GM18909 (cell line): ENCODE results near the gene TMTC4.

Experiments
- ATAC-seq: cut with Tn5 transposase; IDR thresholded peaks from one replicate; pipeline ENCODE4 v1.9.1; 2021; ENCODE audit warnings: mild to moderate bottlenecking; ENCODE audit not compliant: unreplicated experiment, poor library complexity

Gene TMTC4

DNA sequence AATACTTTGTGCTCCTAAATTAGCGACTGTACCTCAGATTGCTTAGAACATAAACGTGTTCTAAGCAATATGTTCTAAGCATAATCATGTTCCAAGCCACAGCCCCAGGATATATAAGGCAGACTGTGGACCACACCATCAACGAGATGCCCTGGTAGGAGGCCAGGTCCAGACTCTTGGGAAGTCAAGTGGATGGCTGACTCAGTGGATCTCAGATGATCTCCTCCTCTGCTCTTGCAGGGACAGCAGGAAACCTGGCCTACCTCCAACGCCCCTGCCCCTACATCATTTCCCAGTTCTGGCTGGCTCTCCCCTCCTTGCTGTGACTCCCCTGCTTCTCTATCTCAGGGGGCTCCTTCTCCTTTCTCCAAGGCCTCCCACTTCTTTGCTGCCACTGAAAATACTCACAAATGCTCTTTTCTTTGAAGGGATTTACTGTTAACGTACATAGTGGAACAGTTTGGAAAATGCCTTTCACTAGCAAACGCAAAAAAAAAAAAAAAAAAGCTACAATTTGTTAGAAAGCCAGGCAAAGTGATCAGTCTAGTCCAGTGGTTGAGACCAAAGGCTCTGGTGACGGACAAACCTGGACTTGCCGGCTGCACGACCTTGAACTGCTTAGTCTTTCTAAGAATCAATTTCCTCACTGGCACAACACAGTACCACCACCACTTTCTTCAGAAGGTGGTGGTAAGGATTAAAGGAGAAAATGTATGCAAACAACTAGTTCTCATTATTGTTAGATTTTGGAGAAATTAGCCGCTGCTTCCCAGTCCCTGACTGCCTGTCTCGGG lies 3.0 kb downstream of the TMTC4 start:
- ATAC-seq, result no peak

DNA sequence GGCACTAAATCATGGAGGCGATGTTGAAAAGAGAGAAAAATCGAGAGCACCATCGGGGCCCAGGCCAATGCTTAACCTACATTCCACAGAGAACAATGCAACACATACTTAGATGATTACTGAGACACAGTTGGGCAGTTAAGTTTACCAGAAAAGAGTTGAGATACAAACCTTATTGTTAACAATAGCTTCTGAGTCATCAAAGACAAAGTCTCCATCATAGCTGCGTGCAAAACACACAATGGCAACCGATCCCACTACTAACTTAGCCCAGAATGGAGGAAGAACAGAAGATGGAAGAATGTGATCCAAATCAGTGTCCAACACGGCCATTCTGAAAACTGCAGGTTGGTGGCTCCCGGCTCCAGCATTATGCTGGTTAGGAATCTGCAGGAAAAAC lies 6.2 kb downstream of the TMTC4 start:
- ATAC-seq, result no peak

DNA sequence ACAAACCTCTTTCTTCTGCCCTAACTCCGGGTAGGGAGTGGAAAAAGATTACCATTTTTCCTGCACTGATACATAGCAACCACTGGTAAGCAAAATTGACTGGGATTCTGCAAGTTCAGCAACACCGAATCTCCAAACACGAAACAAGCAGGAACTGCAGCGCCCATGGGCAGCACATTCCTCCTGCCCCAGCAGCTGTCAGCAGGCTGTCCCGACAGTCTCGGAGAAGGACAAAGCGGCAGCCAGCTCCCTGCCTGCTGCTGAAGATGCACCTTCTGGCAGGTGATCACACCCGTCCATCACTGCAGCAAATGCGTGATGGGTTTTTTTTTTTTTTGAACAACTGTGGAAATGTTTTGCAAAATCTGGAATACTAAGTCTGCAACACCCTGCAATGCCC lies 6.7 kb downstream of the TMTC4 start:
- ATAC-seq, result no peak

DNA sequence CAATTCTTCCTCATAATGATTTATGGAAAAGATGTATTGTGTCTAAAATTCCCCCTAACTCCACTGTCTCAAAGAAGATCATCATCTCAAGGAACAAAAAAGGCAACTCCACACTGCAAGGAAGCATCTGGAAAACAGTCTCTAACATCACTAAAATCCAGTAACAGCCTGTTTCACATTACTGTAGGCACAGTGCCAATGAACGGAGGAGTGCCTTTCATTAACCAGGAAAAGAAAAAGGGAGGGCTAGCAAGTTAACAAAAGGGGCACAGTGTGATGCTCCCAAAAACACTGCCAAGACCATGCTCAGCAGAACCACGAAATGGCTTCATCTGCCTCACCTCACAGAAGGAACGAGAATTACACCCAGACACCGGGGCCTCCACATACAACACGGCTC lies 8.5 kb downstream of the TMTC4 start:
- no peak for ATAC-seq

DNA sequence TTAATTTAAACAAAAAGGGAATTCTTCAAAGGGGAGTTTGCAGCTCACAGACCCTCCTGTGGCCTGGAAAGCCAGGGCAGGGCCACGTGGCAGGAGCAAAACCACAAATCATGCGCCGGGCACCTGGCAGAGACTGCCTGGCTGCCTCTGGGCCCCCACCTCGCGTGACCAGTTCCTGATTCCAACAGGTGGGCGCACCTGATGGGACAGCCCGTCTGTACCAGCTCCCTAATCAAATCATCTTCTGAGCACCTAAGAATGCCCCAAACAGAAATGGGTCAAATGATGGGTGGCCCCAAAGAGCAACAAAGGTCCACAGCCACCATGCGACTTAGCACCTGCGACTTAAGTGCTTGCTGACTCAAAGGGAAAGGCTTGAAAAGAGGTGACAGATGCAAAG lies 9.2 kb downstream of the TMTC4 start:
- ATAC-seq, result no peak

DNA sequence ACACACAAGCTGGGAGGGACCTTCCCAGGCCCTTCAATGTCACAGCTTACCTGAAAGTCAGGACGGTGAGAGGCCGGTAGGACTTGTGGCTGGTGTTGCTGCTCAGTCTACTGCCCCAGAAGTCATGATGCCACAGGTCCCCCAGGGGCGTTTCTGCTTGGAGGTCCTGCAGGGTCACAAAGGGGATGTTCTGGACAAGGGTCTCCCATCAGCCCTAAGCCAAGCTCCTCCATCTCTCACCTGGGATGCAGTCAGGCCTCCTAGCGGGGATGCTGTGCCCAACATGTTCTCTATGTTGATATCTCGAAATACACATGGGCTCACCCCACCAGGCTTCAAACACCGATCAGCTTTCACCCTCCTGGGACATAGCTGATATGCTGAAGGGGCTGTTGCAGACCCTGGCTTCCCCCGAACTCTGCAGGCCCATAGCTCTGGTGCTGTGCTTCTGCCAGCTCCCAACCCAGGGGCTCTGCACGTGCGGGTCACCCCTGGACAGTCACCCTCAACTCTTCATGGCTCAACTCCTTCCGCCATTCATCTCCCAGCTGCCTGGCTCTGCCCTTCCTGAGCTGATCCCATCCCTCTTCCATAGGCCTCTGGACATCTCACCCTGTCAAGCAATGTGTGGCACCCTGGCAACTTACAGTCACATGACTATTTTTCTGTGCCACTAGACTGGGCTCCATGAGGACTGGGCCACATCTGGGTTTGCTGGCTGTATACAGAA lies 10.3 kb downstream of the TMTC4 start:
- ATAC-seq, result no peak

DNA sequence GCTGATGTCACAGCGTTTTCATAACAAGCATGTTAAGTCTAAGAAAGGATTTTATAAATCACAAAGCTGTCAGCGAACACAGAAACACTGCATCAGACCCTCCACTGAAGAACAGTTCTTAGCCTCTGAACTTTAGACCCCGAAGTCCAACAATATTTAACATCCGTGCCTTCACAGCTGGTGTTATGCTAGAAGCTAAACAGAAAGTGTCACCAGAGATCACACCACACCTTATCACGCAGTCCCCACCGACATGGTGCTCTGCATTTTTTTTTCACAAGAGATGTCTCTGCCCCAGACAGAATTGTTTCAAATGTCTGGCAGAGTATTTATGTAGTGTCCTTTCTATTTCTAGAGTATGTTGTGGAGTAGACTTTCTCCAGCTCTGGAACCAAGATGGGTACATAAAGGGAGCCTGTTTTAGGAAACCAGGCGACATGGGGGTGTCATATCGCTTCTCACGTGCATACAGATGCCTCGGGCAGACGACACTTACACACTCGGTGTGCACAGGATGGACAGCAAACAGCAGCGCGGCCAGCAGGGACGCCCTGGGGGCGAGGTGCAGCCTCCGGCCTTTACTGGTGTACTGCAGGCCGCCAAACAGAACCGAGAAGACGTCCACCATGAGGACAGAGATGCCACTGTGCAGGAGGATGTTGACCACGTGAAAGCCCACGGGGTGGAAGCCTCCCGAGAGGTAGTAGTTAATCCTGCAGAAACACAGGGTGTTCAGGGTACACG lies 12.0 kb downstream of the TMTC4 start:
- no peak for ATAC-seq

DNA sequence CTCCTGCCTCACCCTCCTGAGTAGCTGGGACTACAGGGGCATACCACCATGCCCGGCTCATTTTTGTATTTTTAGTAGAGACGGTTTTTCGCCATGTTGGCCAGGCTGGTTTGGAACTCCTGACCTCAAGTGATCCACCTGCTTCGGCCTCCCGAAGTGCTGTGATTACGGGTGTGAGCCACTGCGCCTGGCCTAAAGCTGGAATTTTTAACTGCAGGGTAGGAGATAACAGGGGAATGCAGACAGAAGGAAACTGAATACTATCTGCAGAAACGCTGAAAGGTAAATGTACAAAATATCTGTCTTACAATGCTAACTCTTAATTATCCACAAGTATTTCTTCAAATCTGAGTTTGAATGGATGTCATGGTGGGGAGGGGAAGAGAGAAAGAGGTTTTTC lies 13.8 kb downstream of the TMTC4 start:
- ATAC-seq, result no peak

DNA sequence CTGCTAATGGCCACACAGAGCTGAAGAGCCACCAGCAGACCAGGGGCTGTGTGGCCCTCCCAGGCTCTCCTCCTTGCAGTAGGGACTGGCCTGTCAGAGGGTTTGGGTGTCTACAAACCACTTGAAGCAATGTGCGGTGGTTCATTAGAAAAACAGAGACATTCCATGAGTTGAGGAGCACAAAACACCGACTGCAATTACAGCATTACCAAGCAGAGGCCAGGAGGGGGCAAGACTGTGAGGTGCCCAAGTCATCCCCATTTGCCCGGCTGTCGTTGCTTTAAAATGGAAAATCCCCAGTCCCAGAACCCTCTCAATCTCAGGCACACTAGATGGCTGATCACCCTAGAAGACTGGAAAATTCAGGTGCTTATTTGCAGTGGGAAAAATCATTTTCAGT lies 15.0 kb downstream of the TMTC4 start:
- ATAC-seq, result no peak

DNA sequence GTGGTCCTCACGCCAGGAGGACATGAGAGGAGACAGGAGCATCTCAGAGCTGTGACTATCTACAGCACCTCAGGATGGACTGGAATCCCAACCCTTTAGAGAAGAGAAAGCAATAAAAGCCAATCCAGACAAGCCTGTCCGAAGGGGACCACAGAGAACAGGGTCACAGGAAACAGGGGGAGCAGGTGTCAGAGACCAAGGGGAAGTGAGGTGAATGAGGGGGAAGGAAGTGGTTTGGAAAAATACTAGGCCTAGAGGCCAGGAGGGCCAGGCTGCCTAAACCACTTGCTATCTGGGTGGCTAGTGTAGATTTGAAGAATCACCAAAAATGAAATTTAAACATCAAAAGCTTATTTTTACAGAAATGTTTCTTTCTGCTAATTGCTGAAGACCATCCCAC lies 16.2 kb downstream of the TMTC4 start:
- ATAC-seq, result peak; percentile 81

DNA sequence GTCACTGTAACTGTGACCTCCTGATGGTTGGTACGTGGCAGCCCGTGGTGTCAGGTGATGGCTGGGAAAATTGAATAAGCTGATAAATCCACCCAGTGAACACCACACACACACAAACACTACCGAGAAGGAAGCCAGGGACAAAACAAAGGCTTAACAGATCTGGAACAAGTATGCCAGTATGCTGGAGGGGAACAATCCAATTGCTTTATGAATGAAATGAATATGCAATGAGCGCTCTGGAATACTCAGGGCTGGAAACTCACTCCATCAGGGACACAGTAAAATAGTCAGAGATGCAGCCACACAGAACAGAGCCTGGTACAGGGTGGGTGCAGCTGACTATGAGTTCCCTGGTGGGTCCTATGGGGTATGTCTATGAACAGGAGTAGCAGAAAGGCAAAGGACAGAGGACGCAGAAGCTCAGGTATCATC lies 16.7 kb downstream of the TMTC4 start:
- ATAC-seq, result peak; percentile 25

DNA sequence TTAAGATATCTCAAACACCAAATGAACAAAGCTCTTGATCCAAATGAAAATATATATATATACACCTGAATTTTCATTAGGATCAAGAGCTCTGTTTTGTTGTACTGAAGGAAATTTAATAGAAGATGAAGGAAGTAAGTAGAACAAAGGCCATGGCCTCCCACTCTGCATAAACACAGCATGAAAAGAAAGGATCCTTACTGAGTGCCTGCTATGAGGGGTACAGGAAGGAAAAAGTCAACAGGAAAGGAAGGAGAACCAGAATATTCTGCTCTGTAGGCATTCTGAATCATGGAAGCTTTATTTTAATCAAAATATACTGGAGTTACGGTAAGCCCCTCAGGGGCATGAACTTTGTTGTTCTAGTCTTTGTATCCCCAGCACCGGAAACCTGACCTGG lies 22.1 kb downstream of the TMTC4 start:
- ATAC-seq, result no peak

DNA sequence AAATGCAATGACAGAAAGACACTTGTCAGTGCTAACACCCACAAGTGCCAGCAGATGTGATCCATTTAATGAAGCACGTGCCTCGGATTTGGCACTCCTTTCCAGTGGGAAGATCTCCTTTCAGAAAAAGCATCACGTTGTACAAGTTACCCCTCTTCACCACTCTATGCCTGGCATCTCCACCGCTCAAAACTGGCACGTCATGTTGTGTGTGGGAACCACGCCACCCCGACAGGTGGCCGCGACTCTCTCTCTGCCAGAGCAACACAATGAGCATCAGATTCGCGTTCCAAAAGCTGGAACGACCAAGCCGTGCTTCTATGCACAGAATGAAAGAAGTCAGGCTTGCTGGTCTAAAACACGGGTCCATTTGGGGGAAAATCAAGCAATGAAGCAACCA lies 24.3 kb downstream of the TMTC4 start:
- no peak for ATAC-seq

DNA sequence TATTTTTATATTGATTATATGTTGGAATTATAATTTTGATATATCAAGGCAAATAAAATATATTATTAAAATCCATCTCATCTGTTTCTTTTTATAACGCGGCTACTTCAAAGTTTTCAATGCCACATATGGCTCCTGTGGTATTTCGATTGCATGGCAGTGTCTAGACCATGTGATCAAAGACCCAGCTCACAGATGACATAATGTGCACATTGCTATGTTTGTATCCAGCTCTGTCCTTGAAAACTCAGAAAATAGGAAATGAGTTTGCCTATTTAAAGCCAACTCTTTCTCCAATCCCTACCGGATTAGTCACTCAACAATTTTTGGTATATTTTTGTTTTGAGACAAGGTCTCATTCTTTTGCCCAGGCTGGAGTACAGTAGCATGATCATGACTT lies 26.2 kb downstream of the TMTC4 start:
- no peak for ATAC-seq

DNA sequence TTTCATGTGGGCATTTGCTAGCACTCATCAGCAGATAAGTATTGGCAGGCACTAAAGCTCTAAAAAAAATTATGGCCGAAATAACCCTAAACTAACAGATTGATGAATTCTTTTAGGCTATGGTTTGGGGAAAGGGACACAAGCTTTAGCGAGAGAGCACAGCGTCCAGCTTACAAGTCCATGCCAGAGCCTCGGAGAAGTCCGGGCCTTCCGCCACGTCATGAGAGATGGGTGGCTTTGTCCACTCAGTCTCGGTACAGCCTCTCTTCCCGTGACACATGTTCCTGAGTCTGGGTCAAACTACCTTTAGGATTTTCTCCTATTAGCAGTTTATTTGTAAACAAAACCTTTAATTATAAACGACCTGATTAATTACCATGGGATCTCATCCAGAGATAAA lies 27.7 kb downstream of the TMTC4 start:
- no peak for ATAC-seq

DNA sequence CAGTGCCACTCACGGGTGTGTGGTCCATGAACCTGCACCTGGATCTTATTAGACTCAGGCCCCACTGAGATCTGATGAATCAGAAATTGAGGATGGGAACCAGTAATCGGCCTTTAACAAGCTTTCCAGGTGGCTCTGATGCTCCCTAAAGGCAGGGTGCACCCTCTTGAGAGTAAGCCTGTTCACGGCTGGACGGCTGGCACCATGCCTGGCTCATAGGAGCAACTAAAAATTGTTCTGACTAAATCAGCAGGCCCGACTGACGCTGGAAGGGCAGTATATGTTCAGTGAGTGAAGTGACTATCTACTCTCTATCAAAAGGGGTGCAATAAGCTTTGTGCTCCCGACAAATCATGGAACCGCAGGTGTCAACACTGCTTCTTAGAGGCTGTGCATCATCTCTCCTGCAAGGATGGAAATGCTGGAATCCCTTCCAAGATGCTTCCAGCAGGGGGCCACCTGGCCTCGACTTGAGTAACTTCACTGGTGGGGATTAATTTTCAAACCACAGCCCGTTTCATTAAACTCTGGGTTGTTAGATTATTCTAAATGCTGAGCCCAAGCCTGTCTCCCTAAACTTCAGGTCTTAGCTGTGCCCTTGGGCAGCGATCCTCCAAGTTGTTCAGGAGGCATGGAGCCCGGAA lies 28.4 kb downstream of the TMTC4 start:
- no peak for ATAC-seq

DNA sequence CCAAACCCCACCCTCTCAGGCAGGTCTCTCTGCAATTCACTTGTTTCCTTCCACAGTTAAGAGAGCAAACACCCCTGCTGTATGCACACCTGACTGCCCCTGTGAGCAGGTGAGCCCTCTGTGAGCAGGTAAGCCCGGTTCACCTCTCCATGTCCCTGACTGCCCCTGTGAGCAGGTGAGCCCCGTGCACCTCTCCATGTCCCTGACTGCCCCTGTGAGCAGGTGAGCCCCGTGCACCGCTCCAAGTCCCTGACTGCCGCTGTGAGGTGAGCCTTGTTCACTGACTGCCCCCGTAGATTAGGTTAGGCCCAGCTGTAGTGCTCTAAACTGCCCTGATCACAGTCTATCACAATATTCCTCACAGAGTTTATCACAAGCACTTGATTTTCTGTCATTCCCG lies 29.2 kb downstream of the TMTC4 start:
- no peak for ATAC-seq

DNA sequence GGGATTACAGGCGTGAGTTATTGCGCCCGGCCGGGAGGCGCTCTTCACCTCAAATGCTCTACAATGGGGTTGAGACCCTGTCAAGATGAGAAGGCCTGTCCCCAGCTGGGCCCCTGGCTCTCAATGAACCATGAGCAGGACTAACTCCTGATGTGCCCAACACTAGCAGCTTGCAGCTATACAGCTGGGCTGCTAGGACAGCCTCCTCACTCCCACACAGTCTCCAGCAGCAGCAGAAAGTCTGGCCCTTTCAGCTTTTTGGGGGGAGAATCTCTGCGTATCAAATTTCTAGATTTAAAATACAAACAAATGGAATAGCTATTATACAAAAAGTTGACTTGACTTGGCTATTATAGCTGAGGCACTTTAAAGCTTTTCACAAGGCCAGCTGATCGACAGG lies 30.2 kb downstream of the TMTC4 start:
- no peak for ATAC-seq

DNA sequence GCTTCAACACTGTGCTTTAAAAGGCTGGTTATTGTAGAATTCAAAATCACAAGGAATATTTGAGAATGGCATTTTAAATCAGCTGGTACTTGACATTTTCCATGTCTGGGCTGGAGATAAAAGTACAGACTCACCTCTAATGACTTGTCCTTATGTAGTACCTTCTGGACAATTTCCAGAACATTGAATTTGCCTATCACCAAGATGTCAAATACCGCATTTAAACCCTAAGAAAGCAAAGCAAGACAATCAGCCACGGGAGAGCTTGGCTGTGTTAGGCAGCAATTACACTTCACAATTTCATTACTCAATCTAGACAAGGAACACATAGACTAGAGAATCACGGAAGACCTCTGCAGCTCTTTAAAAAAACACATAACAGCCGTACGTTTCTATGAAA lies 36.8 kb downstream of the TMTC4 start:
- ATAC-seq, result no peak

DNA sequence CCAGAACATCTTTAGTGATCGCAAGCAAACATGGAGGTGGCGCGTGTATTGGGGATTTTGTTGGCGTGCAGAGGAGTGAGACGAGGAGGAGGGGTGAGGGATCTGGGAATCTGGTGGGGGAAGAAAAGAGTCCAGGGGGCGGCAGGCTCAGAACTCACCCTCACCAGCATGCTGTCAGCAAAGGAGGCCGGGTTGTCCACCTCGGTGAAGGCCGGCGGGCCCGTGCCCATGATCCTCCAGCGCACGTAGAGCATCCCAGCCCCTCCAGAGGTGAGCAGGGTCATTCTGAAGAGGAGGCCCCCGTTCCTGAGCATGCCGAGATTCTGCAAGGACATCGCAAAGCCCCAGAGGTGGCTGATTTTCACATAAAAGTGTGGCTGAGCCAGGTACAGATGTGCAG lies 37.2 kb downstream of the TMTC4 start:
- no peak for ATAC-seq

DNA sequence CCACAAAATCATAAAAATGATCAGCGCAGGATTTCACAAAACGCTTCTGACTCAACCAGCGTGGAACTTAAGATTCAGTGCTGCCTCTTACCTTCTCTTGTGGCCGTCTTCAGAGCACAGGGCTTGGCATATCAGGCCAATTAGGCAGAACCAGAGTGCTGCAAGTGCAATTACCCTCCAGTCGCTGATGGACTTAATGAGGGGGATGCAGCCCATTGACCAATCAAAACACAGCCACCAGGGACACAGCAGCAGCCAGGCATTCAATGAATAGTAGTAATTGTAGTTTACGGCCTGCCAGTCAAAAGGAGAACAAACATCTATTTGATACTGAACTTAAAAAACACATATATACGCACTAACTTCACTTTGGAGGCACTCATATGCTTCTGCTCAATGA lies 38.2 kb downstream of the TMTC4 start:
- ATAC-seq, result no peak
